Neuronal stem cell (in vitro differentiated cells): Measurements from ENCODE around the gene PITPNB.

ENCODE experiments used
- DNase-seq: peaks from one replicate; pipeline ENCODE4 v3.0.0-alpha.2; 2013; ENCODE audit warnings: low spot score
- H2AFZ ChIP-seq: one replicate; pipeline ENCODE4 v1.6.1; 2013; ENCODE audit warnings: mild to moderate bottlenecking, low read length, inconsistent platforms
- H2AK5ac ChIP-seq: 2 replicates; pipeline ENCODE4 v1.6.1; 2013; ENCODE audit warnings: low read depth, mild to moderate bottlenecking, inconsistent platforms, low read length, moderate library complexity, mixed read lengths
- H2BK120ac ChIP-seq: 2 replicates; pipeline ENCODE4 v1.6.1; 2013; ENCODE audit warnings: low read depth, mild to moderate bottlenecking, inconsistent platforms, low read length, moderate library complexity, mixed read lengths
- H2BK12ac ChIP-seq: one replicate; pipeline ENCODE4 v1.6.1; 2013; ENCODE audit warnings: low read length, inconsistent platforms
- H2BK15ac ChIP-seq: 2 replicates; pipeline ENCODE4 v1.6.1; 2013; ENCODE audit warnings: mild to moderate bottlenecking, low read length, inconsistent platforms, mixed read lengths
- H2BK5ac ChIP-seq: one replicate; pipeline ENCODE4 v1.6.1; 2013; ENCODE audit warnings: inconsistent platforms, mild to moderate bottlenecking, low read length, moderate library complexity
- H3K14ac ChIP-seq: one replicate; pipeline ENCODE4 v1.6.1; 2013; ENCODE audit warnings: low read length, inconsistent platforms
- H3K18ac ChIP-seq: 2 replicates; pipeline ENCODE4 v1.6.1; 2013; ENCODE audit warnings: low read length, inconsistent platforms
- H3K23ac ChIP-seq: 2 replicates; pipeline ENCODE4 v1.6.1; 2013; ENCODE audit warnings: low read depth, mild to moderate bottlenecking, mixed read lengths, low read length, inconsistent platforms; ENCODE audit not compliant: poor library complexity
- H3K27ac ChIP-seq: replicated peaks from 3 replicates; pipeline ENCODE4 v1.5.1; 2013; ENCODE audit warnings: low read length, inconsistent platforms
- H3K27me3 ChIP-seq, 3 experiments: 2 replicates each; pipeline ENCODE4 v1.6.1; 2013; ENCODE audit warnings: low read length in 3 of 3, mild to moderate bottlenecking in 2 of 3, inconsistent platforms in 1 of 3, low read depth in 1 of 3, mixed read lengths in 1 of 3, moderate library complexity in 1 of 3; ENCODE audit not compliant: control insufficient read depth in 3 of 3, insufficient read depth in 3 of 3
- H3K36me3 ChIP-seq, 2 donors: replicated peaks in 1 of 2; 2 replicates each; pipeline ENCODE4 v1.6.1; 2013; ENCODE audit warnings: low read length in 2 of 2; ENCODE audit not compliant: control insufficient read depth in 2 of 2, insufficient read depth in 2 of 2
- H3K4ac ChIP-seq: 2 replicates; pipeline ENCODE4 v1.6.1; 2013; ENCODE audit warnings: inconsistent platforms, mild to moderate bottlenecking, low read length, moderate library complexity
- H3K4me1 ChIP-seq, 2 donors: 1 replicate in 1 of 2; 2 replicates in 1 of 2; pipeline ENCODE4 v1.6.1; 2013; ENCODE audit warnings: low read length in 2 of 2, low read depth in 1 of 2; ENCODE audit not compliant: control insufficient read depth in 2 of 2, insufficient read depth in 1 of 2
- H3K4me2 ChIP-seq: one replicate; pipeline ENCODE4 v1.6.1; 2013; ENCODE audit warnings: mild to moderate bottlenecking, low read length, inconsistent platforms; ENCODE audit not compliant: insufficient read depth, poor library complexity, severe bottlenecking
- H3K4me3 ChIP-seq, 2 donors: 2 replicates each; pipeline ENCODE4 v1.5.1; 2013; ENCODE audit warnings: low read length in 2 of 2, mild to moderate bottlenecking in 2 of 2, inconsistent platforms in 1 of 2, moderate library complexity in 1 of 2
- H3K79me1 ChIP-seq: one replicate; pipeline ENCODE4 v1.6.1; 2013; ENCODE audit warnings: low read depth, mild to moderate bottlenecking, inconsistent platforms, low read length, moderate library complexity
- H3K9ac ChIP-seq: one replicate; pipeline ENCODE4 v1.6.1; 2013; ENCODE audit warnings: mild to moderate bottlenecking, low read depth, low read length, inconsistent platforms; ENCODE audit not compliant: poor library complexity
- H3K9me3 ChIP-seq, 2 donors: replicated peaks in 1 of 2; 2 replicates each; pipeline versions ENCODE3 to v1.6.1; 2013; ENCODE audit warnings: low read length in 2 of 2, mild to moderate bottlenecking in 2 of 2, inconsistent platforms in 1 of 2, low read depth in 1 of 2, mixed read lengths in 1 of 2, moderate library complexity in 1 of 2; ENCODE audit not compliant: control insufficient read depth in 2 of 2, insufficient read depth in 1 of 2
- H4K8ac ChIP-seq: one replicate; pipeline ENCODE4 v1.6.1; 2013; ENCODE audit warnings: low read depth, mild to moderate bottlenecking, inconsistent platforms, low read length, moderate library complexity
- H4K91ac ChIP-seq: one replicate; pipeline ENCODE4 v1.6.1; 2013; ENCODE audit warnings: low read length, low read depth, mild to moderate bottlenecking, inconsistent platforms; ENCODE audit not compliant: poor library complexity
- WGBS, 2 donors: extraction: QIAGEN DNeasy Blood & Tissue Kit; methylation state at CpG; one replicate each; pipeline ENCODE4 v1.1.7; 2013; ENCODE audit warnings: missing lambda C conversion rate in 2 of 2, mixed read lengths in 1 of 2; ENCODE audit not compliant: insufficient read length in 2 of 2, insufficient replicate concordance in 1 of 2; ENCODE audit errors: extremely low coverage in 2 of 2; 5-methylcytosine and 5-hydroxymethylcytosine counted together

The PITPNB gene

DNA sequence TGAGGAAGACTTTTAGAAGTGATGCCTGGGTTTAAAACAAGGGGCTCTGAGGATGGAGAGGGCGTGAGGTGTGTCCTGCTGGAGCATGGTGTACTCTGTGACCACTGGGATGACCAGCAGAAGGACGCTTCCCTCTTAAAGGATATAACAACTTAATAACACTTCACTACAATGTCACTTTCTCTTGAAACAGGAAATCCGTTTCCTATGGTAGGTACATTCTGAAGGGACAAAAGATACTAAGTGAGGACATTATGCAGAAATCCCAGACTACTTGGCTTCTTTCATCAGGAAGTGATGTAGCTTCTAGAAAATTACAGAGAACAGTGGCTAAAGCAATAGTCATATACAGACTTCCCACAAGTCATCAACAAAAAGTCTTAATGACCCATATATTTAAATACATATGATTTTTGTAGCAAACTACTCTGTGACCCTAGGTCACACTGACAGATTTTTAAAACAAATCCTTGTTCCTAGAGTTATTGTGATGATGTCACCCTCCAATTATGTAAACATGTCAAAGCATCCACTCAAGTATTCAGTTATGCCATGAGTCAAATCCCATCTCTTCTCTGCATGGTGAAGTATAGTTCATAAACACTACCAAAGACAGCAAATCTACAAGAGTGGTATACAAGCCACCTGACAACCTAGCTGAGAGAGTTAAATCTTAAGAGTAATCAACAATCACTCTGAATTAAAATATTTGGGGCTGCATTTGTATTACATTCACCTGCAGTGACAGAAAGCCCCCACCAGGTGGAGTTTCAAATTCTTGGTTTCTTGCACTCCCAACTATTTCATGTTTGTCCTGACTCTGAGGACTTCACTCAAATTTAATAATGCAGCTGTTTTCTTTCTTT is 32.8 kb downstream of the PITPNB start:
- DNase-seq, result peak; percentile 38
- no peak overlapping the region for H3K27ac ChIP-seq
- no peaks in the 10 kb centered on the region for H3K27me3 ChIP-seq
- H3K23ac ChIP-seq, result no peak overlapping the region
- no peaks in the 10 kb centered on the region for H3K79me1 ChIP-seq
- peaks cover 0 to 8% of the 10 kb centered on the region in 2 donors for H3K9me3 ChIP-seq
- WGBS, 2 donors, result no CpG with 5 or more reads among the region's 3 CpGs
- H4K8ac ChIP-seq, result no peak overlapping the region
- H3K18ac ChIP-seq, result no peak overlapping the region
- H2AK5ac ChIP-seq, result no peak overlapping the region
- H3K36me3 ChIP-seq, result peaks cover 17 to 82% of the 10 kb centered on the region in 2 donors
- no peak overlapping the region for H2BK5ac ChIP-seq
- H3K4me3 ChIP-seq, result no peak overlapping the region
- no peak overlapping the region for H3K4me2 ChIP-seq
- no peak overlapping the region for H3K9ac ChIP-seq
- H2AFZ ChIP-seq, result no peak overlapping the region
- no peak overlapping the region for H2BK120ac ChIP-seq
- no peak overlapping the region for H3K14ac ChIP-seq
- H2BK12ac ChIP-seq, result no peak overlapping the region
- no peak overlapping the region for H4K91ac ChIP-seq
- H3K4me1 ChIP-seq, result peaks cover 7 to 11% of the 10 kb centered on the region in 2 donors
- no peak overlapping the region for H3K4ac ChIP-seq
- no peak overlapping the region for H2BK15ac ChIP-seq

DNA sequence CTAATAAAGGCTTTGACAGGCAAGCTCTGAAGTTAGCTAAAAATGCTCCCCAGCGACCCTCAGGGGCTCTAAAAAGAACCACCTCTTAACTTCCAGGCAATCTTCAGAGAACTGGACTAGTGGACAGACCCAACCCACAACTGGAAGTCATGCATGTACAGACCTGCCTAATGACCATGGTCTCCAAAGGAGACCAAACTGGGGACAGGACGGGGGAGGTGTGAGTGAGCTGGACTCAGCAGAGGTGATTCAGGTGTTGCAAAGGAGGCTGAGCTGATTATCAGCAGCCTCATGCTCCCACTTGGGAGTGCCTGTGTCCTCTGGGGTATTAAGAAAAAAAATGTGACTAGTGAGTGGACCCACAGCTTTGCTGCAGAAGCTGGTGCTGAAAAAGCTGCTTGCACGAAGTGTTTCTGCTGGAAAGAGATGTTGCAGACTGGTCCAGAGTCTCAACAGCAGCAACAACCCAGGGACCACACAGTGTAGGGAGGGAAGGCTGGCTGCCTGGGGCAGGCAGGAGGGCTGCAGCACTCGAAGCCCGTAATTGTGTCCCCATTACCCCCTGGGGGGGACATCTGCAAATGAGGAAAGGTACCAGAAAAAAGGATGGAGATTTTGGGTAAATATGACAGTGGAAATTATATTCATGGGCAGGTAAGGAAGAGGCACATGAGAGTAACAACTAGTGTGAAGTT is 35.3 kb downstream of the PITPNB start:
- Histone ChIP-seq H2BK15ac (no peak overlapping the region), H3K4me2 (no peak overlapping the region), H2BK120ac (no peak overlapping the region), H2BK12ac (no peak overlapping the region), H3K4me1 (peaks cover 12 to 13% of the 10 kb centered on the region in 2 donors), H2BK5ac (no peak overlapping the region), H3K79me1 (no peaks in the 10 kb centered on the region), H3K27ac (no peak overlapping the region), H4K8ac (no peak overlapping the region), H3K27me3 (no peaks in the 10 kb centered on the region), H3K9me3 (peaks cover 0 to 8% of the 10 kb centered on the region in 2 donors), H2AFZ (no peak overlapping the region), H2AK5ac (no peak overlapping the region), H3K23ac (no peak overlapping the region), H3K36me3 (peaks cover 6 to 60% of the 10 kb centered on the region in 2 donors), H3K14ac (no peak overlapping the region), H3K4ac (no peak overlapping the region), H4K91ac (no peak overlapping the region), H3K4me3 (no peak overlapping the region), H3K18ac (no peak overlapping the region), H3K9ac (no peak overlapping the region)
- no peak for DNase-seq
- WGBS, 2 donors, result no CpG with 5 or more reads among the region's 5 CpGs

DNA sequence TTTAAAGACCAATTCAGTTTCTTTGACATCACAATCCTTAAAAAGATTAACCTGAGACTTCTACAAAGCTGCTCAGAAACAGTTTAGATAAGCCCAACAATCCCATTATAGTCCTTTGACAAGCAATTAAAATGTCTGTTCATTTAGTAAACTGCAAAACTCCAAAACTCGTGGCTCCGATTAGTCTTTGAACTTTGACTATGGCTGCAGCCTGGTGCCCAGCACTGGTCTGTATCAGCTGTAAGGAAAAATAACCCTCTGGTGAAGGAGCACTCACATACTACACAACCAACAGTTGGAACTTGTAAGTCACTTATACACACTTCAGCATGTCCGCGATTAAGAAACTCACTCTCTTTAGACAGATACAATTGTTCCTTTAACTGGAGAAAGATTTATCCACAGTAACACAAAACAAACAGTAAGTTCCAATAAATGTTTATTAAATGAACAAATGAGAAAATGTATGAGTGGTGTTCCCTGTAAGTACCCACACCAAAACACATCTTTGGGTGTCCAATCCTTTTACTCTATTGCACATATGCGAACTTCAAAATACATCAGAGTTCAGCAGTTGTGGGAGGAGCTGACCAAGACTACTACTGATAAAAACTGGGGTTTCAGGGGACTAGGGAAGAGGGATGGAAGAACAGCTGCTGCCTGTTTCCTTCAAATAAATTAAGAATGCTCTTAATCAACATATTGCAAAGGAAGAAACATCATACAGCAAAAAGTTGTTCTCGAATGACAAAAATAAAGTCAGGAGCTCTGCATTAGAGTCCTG is 36.4 kb downstream of the PITPNB start:
- H2BK5ac ChIP-seq, result no peak overlapping the region
- H2AK5ac ChIP-seq, result no peak overlapping the region
- H3K18ac ChIP-seq, result no peak overlapping the region
- no peak overlapping the region for H3K4me3 ChIP-seq
- no peak for DNase-seq
- H4K91ac ChIP-seq, result no peak overlapping the region
- no CpG with 5 or more reads among the region's 6 CpGs for WGBS, 2 donors
- no peak overlapping the region for H3K4me2 ChIP-seq
- H3K79me1 ChIP-seq, result no peaks in the 10 kb centered on the region
- H3K14ac ChIP-seq, result no peak overlapping the region
- H3K4me1 ChIP-seq, result peaks cover 14 to 23% of the 10 kb centered on the region in 2 donors
- no peak overlapping the region for H4K8ac ChIP-seq
- H3K27me3 ChIP-seq, result no peaks in the 10 kb centered on the region
- no peak overlapping the region for H3K4ac ChIP-seq
- no peak overlapping the region for H3K27ac ChIP-seq
- no peak overlapping the region for H3K23ac ChIP-seq
- H2AFZ ChIP-seq, result no peak overlapping the region
- no peak overlapping the region for H2BK12ac ChIP-seq
- H2BK15ac ChIP-seq, result no peak overlapping the region
- no peak overlapping the region for H2BK120ac ChIP-seq
- H3K9me3 ChIP-seq, result peaks cover 0 to 8% of the 10 kb centered on the region in 2 donors
- H3K36me3 ChIP-seq, result peaks cover 3 to 49% of the 10 kb centered on the region in 2 donors
- no peak overlapping the region for H3K9ac ChIP-seq
